ENCODE measurements around the gene HHATL.

The HHATL gene

GRCh38 chr3:42667523-42668412 lies 34.8 kb downstream of the HHATL start:
- Histone ChIP-seq H3K27ac (ENCODE audit: low read depth, low read length) (no peak overlapping the region), H3K23ac (ENCODE audit: low read length) (no peak overlapping the region), H2BK120ac (ENCODE audit: low read depth, low read length) (no peak overlapping the region), H4K8ac (ENCODE audit: low read depth, low read length) (no peak overlapping the region), H3K4ac (ENCODE audit: low read depth, low read length) (no peak overlapping the region), H3K79me2 (ENCODE audit: control insufficient read depth, insufficient read depth, low read length) (no peaks in the 10 kb centered on the region), H3K56ac (ENCODE audit: low read length) (no peak overlapping the region), H3K18ac (ENCODE audit: low read length) (no peak overlapping the region), H3K36me3 (ENCODE audit: control insufficient read depth, insufficient read depth, low read length) (no peaks in the 10 kb centered on the region), H4K5ac (ENCODE audit: low read length) (no peak overlapping the region), H2AK5ac (ENCODE audit: low read length) (no peak overlapping the region), H3K4me3 (ENCODE audit: low read length) (no peak overlapping the region), H3K27me3 (ENCODE audit: insufficient read depth, low read length, poor library complexity) (no peaks in the 10 kb centered on the region), H3K79me1 (ENCODE audit: low read length) (no peaks in the 10 kb centered on the region), H2BK15ac (replicated peaks; ENCODE audit: low read depth) (no peak overlapping the region), H3K4me1 (ENCODE audit: control insufficient read depth, low read depth, low read length) (no peaks in the 10 kb centered on the region), H3K4me2 (ENCODE audit: low read length) (no peak overlapping the region), H3K9ac (ENCODE audit: low read length) (no peak overlapping the region), H2BK5ac (ENCODE audit: low read length) (no peak overlapping the region)
- no CpG with 5 or more reads among the region's 8 CpGs for WGBS (ENCODE audit: extremely low coverage, insufficient coverage, low lambda C conversion rate)
- no peak for DNase-seq

- Histone ChIP-seq H2BK5ac (ENCODE audit: low read length) (no peak overlapping the region), H2AK5ac (ENCODE audit: low read length) (no peak overlapping the region), H3K4me2 (ENCODE audit: low read length) (no peak overlapping the region), H3K79me2 (ENCODE audit: control insufficient read depth, insufficient read depth, low read length) (no peaks in the 10 kb centered on the region), H3K18ac (ENCODE audit: low read length) (no peak overlapping the region), H3K27ac (ENCODE audit: low read depth, low read length) (no peak overlapping the region), H3K4me3 (ENCODE audit: low read length) (no peak overlapping the region), H3K9ac (ENCODE audit: low read length) (no peak overlapping the region), H2BK120ac (ENCODE audit: low read depth, low read length) (no peak overlapping the region), H2BK15ac (replicated peaks; ENCODE audit: low read depth) (no peak overlapping the region), H3K56ac (ENCODE audit: low read length) (no peak overlapping the region), H3K4me1 (ENCODE audit: control insufficient read depth, low read depth, low read length) (no peaks in the 10 kb centered on the region), H4K8ac (ENCODE audit: low read depth, low read length) (no peak overlapping the region), H3K36me3 (ENCODE audit: control insufficient read depth, insufficient read depth, low read length) (no peaks in the 10 kb centered on the region), H4K5ac (ENCODE audit: low read length) (no peak overlapping the region), H3K27me3 (ENCODE audit: insufficient read depth, low read length, poor library complexity) (no peaks in the 10 kb centered on the region), H3K23ac (ENCODE audit: low read length) (no peak overlapping the region), H3K79me1 (ENCODE audit: low read length) (no peaks in the 10 kb centered on the region), H3K4ac (ENCODE audit: low read depth, low read length) (no peak overlapping the region)
- no peak for DNase-seq
- no CpG with 5 or more reads among the region's 7 CpGs for WGBS (ENCODE audit: extremely low coverage, insufficient coverage, low lambda C conversion rate)
These were observed 35.5 kb downstream of the HHATL start for GRCh38 chr3:42667096-42667522.

GRCh38 chr3:42666577-42666998 lies 36.0 kb downstream of the HHATL start:
- no peak overlapping the region for H2BK15ac ChIP-seq (replicated peaks; ENCODE audit: low read depth)
- no peaks in the 10 kb centered on the region for H3K79me1 ChIP-seq (ENCODE audit: low read length)
- H4K5ac ChIP-seq (ENCODE audit: low read length): no peak overlapping the region
- H3K4me1 ChIP-seq (ENCODE audit: control insufficient read depth, low read depth, low read length): no peaks in the 10 kb centered on the region
- no peak overlapping the region for H2BK5ac ChIP-seq (ENCODE audit: low read length)
- no peak overlapping the region for H3K4ac ChIP-seq (ENCODE audit: low read depth, low read length)
- no peak overlapping the region for H3K9ac ChIP-seq (ENCODE audit: low read length)
- WGBS (ENCODE audit: extremely low coverage, insufficient coverage, low lambda C conversion rate): no CpG with 5 or more reads among the region's 4 CpGs
- H3K79me2 ChIP-seq (ENCODE audit: control insufficient read depth, insufficient read depth, low read length): no peaks in the 10 kb centered on the region
- DNase-seq: no peak
- no peak overlapping the region for H2AK5ac ChIP-seq (ENCODE audit: low read length)
- no peak overlapping the region for H2BK120ac ChIP-seq (ENCODE audit: low read depth, low read length)
- H3K18ac ChIP-seq (ENCODE audit: low read length): no peak overlapping the region
- H3K27ac ChIP-seq (ENCODE audit: low read depth, low read length): no peak overlapping the region
- H3K4me3 ChIP-seq (ENCODE audit: low read length): no peak overlapping the region
- no peak overlapping the region for H3K4me2 ChIP-seq (ENCODE audit: low read length)
- no peak overlapping the region for H3K56ac ChIP-seq (ENCODE audit: low read length)
- no peak overlapping the region for H4K8ac ChIP-seq (ENCODE audit: low read depth, low read length)
- H3K23ac ChIP-seq (ENCODE audit: low read length): no peak overlapping the region
- H3K27me3 ChIP-seq (ENCODE audit: insufficient read depth, low read length, poor library complexity): no peaks in the 10 kb centered on the region
- no peaks in the 10 kb centered on the region for H3K36me3 ChIP-seq (ENCODE audit: control insufficient read depth, insufficient read depth, low read length)

GRCh38 chr3:42666022-42666421 lies 36.6 kb downstream of the HHATL start:
- H2BK15ac ChIP-seq (replicated peaks; ENCODE audit: low read depth): no peak overlapping the region
- no peak for DNase-seq
- no peak overlapping the region for H4K8ac ChIP-seq (ENCODE audit: low read depth, low read length)
- no peak overlapping the region for H3K4me2 ChIP-seq (ENCODE audit: low read length)
- no peak overlapping the region for H3K23ac ChIP-seq (ENCODE audit: low read length)
- no peak overlapping the region for H3K27ac ChIP-seq (ENCODE audit: low read depth, low read length)
- no peaks in the 10 kb centered on the region for H3K36me3 ChIP-seq (ENCODE audit: control insufficient read depth, insufficient read depth, low read length)
- no peak overlapping the region for H3K4me3 ChIP-seq (ENCODE audit: low read length)
- H3K79me2 ChIP-seq (ENCODE audit: control insufficient read depth, insufficient read depth, low read length): no peaks in the 10 kb centered on the region
- no peak overlapping the region for H2BK5ac ChIP-seq (ENCODE audit: low read length)
- no peaks in the 10 kb centered on the region for H3K4me1 ChIP-seq (ENCODE audit: control insufficient read depth, low read depth, low read length)
- H3K18ac ChIP-seq (ENCODE audit: low read length): no peak overlapping the region
- no peak overlapping the region for H3K9ac ChIP-seq (ENCODE audit: low read length)
- H3K79me1 ChIP-seq (ENCODE audit: low read length): no peaks in the 10 kb centered on the region
- H3K27me3 ChIP-seq (ENCODE audit: insufficient read depth, low read length, poor library complexity): no peaks in the 10 kb centered on the region
- no peak overlapping the region for H2BK120ac ChIP-seq (ENCODE audit: low read depth, low read length)
- no peak overlapping the region for H4K5ac ChIP-seq (ENCODE audit: low read length)
- no CpG with 5 or more reads among the region's 8 CpGs for WGBS (ENCODE audit: extremely low coverage, insufficient coverage, low lambda C conversion rate)
- no peak overlapping the region for H3K56ac ChIP-seq (ENCODE audit: low read length)
- no peak overlapping the region for H2AK5ac ChIP-seq (ENCODE audit: low read length)
- H3K4ac ChIP-seq (ENCODE audit: low read depth, low read length): no peak overlapping the region

GRCh38 chr3:42665050-42665878 lies 37.3 kb downstream of the HHATL start:
- Histone ChIP-seq H3K4me2 (ENCODE audit: low read length) (no peak overlapping the region), H3K36me3 (ENCODE audit: control insufficient read depth, insufficient read depth, low read length) (no peaks in the 10 kb centered on the region), H3K4ac (ENCODE audit: low read depth, low read length) (no peak overlapping the region), H3K9ac (ENCODE audit: low read length) (no peak overlapping the region), H3K18ac (ENCODE audit: low read length) (no peak overlapping the region), H3K27ac (ENCODE audit: low read depth, low read length) (no peak overlapping the region), H2BK5ac (ENCODE audit: low read length) (no peak overlapping the region), H4K8ac (ENCODE audit: low read depth, low read length) (no peak overlapping the region), H3K27me3 (ENCODE audit: insufficient read depth, low read length, poor library complexity) (no peaks in the 10 kb centered on the region), H2BK120ac (ENCODE audit: low read depth, low read length) (no peak overlapping the region), H3K79me1 (ENCODE audit: low read length) (no peaks in the 10 kb centered on the region), H2AK5ac (ENCODE audit: low read length) (no peak overlapping the region), H4K5ac (ENCODE audit: low read length) (no peak overlapping the region), H3K79me2 (ENCODE audit: control insufficient read depth, insufficient read depth, low read length) (no peaks in the 10 kb centered on the region), H2BK15ac (replicated peaks; ENCODE audit: low read depth) (no peak overlapping the region), H3K4me1 (ENCODE audit: control insufficient read depth, low read depth, low read length) (no peaks in the 10 kb centered on the region), H3K23ac (ENCODE audit: low read length) (no peak overlapping the region), H3K4me3 (ENCODE audit: low read length) (no peak overlapping the region), H3K56ac (ENCODE audit: low read length) (no peak overlapping the region)
- DNase-seq: no peak
- no CpG with 5 or more reads among the region's 15 CpGs for WGBS (ENCODE audit: extremely low coverage, insufficient coverage, low lambda C conversion rate)
